Measurements from ENCODE around the gene RNF14. TPM values are rescaled to one million over a fixed set of nuclear protein-coding genes. Genes with fewer than 3 reads are reported as not detected.

Gene RNF14
- polyA plus RNA-seq, 3 donors = 9.7 to 52.8 (median 31.2) TPM

DNA sequence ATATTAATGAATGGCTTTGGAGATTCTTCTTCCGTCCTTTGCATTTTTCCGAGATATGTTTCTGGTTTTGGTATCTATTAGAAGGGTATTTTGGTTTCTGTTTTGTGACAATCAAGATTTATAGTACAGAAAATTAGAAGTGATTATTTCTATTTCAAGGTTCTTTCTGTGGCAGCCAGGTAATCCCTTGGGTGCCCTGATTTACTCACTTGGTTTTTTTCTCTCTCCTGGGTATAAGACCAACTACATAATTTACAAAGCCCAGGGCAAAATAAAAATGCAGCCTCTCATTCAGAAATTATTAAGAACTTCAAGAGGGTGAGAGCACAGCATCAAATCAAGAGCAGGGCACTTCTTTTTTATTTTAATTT, 2.0 kb upstream of the RNF14 start:
- no peak for DNase-seq

GRCh38 chr5:141969783-141970771, 1.2 kb downstream of the RNF14 start:
- Histone ChIP-seq H3K9me3 (replicated peaks in 1 of 2; ENCODE audit: control insufficient read depth in 1 of 2, insufficient read depth in 1 of 2, low read length in 2 of 2) (no peaks in the 10 kb centered on the region), H3K9ac (ENCODE audit: insufficient read depth, low read length, poor library complexity, severe bottlenecking) (peak overlapping the region; percentile 94), H4K20me1 (ENCODE audit: insufficient read depth, low read length) (no peaks in the 10 kb centered on the region), H3K4me1 (ENCODE audit: control insufficient read depth in 1 of 2, insufficient read depth in 2 of 2, low read length in 2 of 2) (peaks cover 22 to 26% of the 10 kb centered on the region in 2 donors), H3K27me3 (ENCODE audit: control insufficient read depth in 2 of 2, insufficient read depth in 2 of 2, low read length in 2 of 2) (no peaks in the 10 kb centered on the region), H3K4me2 (replicated peaks; ENCODE audit: extremely low read depth, low read length, poor library complexity, severe bottlenecking) (peak overlapping the region; percentile 88), H3K27ac (ENCODE audit: low read depth in 1 of 2, low read length in 2 of 2) (peak overlapping the region; percentile 97 to 100), H3K36me3 (replicated peaks in 1 of 2; ENCODE audit: control insufficient read depth in 1 of 2, insufficient read depth in 2 of 2, low read length in 2 of 2) (peaks cover 21 to 26% of the 10 kb centered on the region in 2 donors), H3K79me2 (ENCODE audit: insufficient read depth, low read length) (peaks cover 34% of the 10 kb centered on the region), H3K4me3 (replicated peaks in 1 of 3; ENCODE audit: low read depth in 2 of 3, low read length in 3 of 3) (peak overlapping the region; percentile 45 to 93 (median 90)), H2AFZ (ENCODE audit: insufficient read depth, low read depth, low read length, poor library complexity, severe bottlenecking) (peak overlapping the region; percentile 96)
- intact Hi-C loops (cut with micrococcal nuclease) = loop anchor here in 1 of 2 donors (2.0 kb wide), 1 partner anchor 45 kb away; no protein-coding TSS in a partner anchor
- Mint-ChIP-seq H3K4me1 (peaks cover 25% of the 10 kb centered on the region), H3K4me3 (peak overlapping the region; percentile 85 to 93), H3K27ac (peak overlapping the region; percentile 96 to 98 (median 97)), H3K9me3 (no peaks in the 10 kb centered on the region), H3K36me3 (peaks cover 25 to 38% of the 10 kb centered on the region in 2 donors), H3K27me3 (ENCODE audit: low read depth in 3 of 3) (peaks cover 0 to 2% (median 2%) of the 10 kb centered on the region in 3 donors)
- no CpG with 5 or more reads among the region's 2 CpGs for WGBS (ENCODE audit: insufficient coverage)
- TF ChIP-seq, protein P1, sequence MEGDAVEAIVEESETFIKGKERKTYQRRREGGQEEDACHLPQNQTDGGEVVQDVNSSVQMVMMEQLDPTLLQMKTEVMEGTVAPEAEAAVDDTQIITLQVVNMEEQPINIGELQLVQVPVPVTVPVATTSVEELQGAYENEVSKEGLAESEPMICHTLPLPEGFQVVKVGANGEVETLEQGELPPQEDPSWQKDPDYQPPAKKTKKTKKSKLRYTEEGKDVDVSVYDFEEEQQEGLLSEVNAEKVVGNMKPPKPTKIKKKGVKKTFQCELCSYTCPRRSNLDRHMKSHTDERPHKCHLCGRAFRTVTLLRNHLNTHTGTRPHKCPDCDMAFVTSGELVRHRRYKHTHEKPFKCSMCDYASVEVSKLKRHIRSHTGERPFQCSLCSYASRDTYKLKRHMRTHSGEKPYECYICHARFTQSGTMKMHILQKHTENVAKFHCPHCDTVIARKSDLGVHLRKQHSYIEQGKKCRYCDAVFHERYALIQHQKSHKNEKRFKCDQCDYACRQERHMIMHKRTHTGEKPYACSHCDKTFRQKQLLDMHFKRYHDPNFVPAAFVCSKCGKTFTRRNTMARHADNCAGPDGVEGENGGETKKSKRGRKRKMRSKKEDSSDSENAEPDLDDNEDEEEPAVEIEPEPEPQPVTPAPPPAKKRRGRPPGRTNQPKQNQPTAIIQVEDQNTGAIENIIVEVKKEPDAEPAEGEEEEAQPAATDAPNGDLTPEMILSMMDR (IDR thresholded peaks at IDR 0.05) = no peak
- peak; percentile 27 to 46 (median 37) for DNase-seq

More for the DNA sequence above, 2.0 kb upstream of the RNF14 start:
- Histone ChIP-seq H3K27me3 (ENCODE audit: control insufficient read depth in 2 of 2, insufficient read depth in 2 of 2, low read length in 2 of 2) (no peaks in the 10 kb centered on the region), H3K9ac (ENCODE audit: insufficient read depth, low read length, poor library complexity, severe bottlenecking) (no peak overlapping the region), H3K4me3 (replicated peaks in 1 of 3; ENCODE audit: low read depth in 2 of 3, low read length in 3 of 3) (no peak overlapping the region), H3K79me2 (ENCODE audit: insufficient read depth, low read length) (peaks cover 23% of the 10 kb centered on the region), H3K4me1 (ENCODE audit: control insufficient read depth in 1 of 2, insufficient read depth in 2 of 2, low read length in 2 of 2) (peaks cover 22 to 26% of the 10 kb centered on the region in 2 donors), H2AFZ (ENCODE audit: insufficient read depth, low read depth, low read length, poor library complexity, severe bottlenecking) (no peak overlapping the region), H3K27ac (ENCODE audit: low read depth in 1 of 2, low read length in 2 of 2) (no peak overlapping the region), H4K20me1 (ENCODE audit: insufficient read depth, low read length) (no peaks in the 10 kb centered on the region), H3K4me2 (replicated peaks; ENCODE audit: extremely low read depth, low read length, poor library complexity, severe bottlenecking) (no peak overlapping the region), H3K36me3 (replicated peaks in 1 of 2; ENCODE audit: control insufficient read depth in 1 of 2, insufficient read depth in 2 of 2, low read length in 2 of 2) (peaks cover 0 to under 1% of the 10 kb centered on the region in 2 donors), H3K9me3 (replicated peaks in 1 of 2; ENCODE audit: control insufficient read depth in 1 of 2, insufficient read depth in 1 of 2, low read length in 2 of 2) (no peaks in the 10 kb centered on the region)
- TF ChIP-seq, protein P1 (IDR thresholded peaks at IDR 0.05) = no peak
- peaks cover 0 to 3% (median 2%) of the 10 kb centered on the region in 3 donors for H3K27me3 Mint-ChIP-seq (ENCODE audit: low read depth in 3 of 3)
- H3K9me3 Mint-ChIP-seq = no peaks in the 10 kb centered on the region
- peak overlapping the region in 1 of 7 donors; percentile 22 for H3K27ac Mint-ChIP-seq
- no CpG with 5 or more reads among the region's 2 CpGs for WGBS (ENCODE audit: insufficient coverage)
- peaks cover under 1 to 7% of the 10 kb centered on the region in 2 donors for H3K36me3 Mint-ChIP-seq
- H3K4me3 Mint-ChIP-seq = no peak overlapping the region
- intact Hi-C loops (cut with micrococcal nuclease) = no loop called here
- peaks cover 21% of the 10 kb centered on the region for H3K4me1 Mint-ChIP-seq

Data from CD14-positive monocyte (primary cell).